GM23248 (cell line): ENCODE results near the gene CMIP. TPM values are rescaled to one million over a fixed set of nuclear protein-coding genes. Genes with fewer than 3 reads are reported as not detected.

Source experiments
- DNase-seq: peaks from one replicate; pipeline ENCODE4 v3.0.0-alpha.2; 2015
- H2AFZ ChIP-seq: fragments of 200-600 bp; sonication (generic); 2 replicates; pipeline ENCODE4 v1.6.1; 2016; ENCODE audit warnings: antibody characterized with exemption
- H3F3A ChIP-seq: fragments of 200-600 bp; sonication (generic); 2 replicates; pipeline ENCODE4 v1.6.1; 2016; ENCODE audit warnings: mild to moderate bottlenecking, antibody characterized with exemption, mixed run types; ENCODE audit not compliant: insufficient read depth
- H3K27ac ChIP-seq: fragments of 200-600 bp; sonication (generic); 2 replicates; pipeline ENCODE4 v1.5.1; 2016; ENCODE audit warnings: mild to moderate bottlenecking
- H3K27me3 ChIP-seq: fragments of 200-600 bp; sonication (generic); replicated peaks from 2 replicates; pipeline ENCODE4 v1.6.1; 2016; ENCODE audit warnings: mild to moderate bottlenecking; ENCODE audit not compliant: insufficient read depth
- H3K36me3 ChIP-seq: fragments of 200-600 bp; sonication (generic); 2 replicates; pipeline ENCODE4 v1.6.1; 2016; ENCODE audit warnings: low read depth, mild to moderate bottlenecking
- H3K4me1 ChIP-seq: fragments of 200-600 bp; sonication (generic); 2 replicates; pipeline ENCODE4 v1.6.1; 2016; ENCODE audit warnings: mild to moderate bottlenecking; ENCODE audit not compliant: insufficient read depth
- H3K4me2 ChIP-seq: fragments of 200-600 bp; sonication (generic); one replicate; pipeline ENCODE4 v1.6.1; 2016; ENCODE audit warnings: mild to moderate bottlenecking; ENCODE audit not compliant: unreplicated experiment
- H3K4me3 ChIP-seq: fragments of 200-600 bp; sonication (generic); 2 replicates; pipeline ENCODE4 v1.5.1; 2016; ENCODE audit warnings: mild to moderate bottlenecking
- H3K79me2 ChIP-seq: fragments of 200-600 bp; sonication (generic); 2 replicates; pipeline ENCODE4 v1.6.1; 2016; ENCODE audit warnings: mild to moderate bottlenecking; ENCODE audit not compliant: insufficient read depth
- H3K9ac ChIP-seq: fragments of 200-600 bp; sonication (generic); 2 replicates; pipeline ENCODE4 v1.6.1; 2016; ENCODE audit warnings: mild to moderate bottlenecking
- H3K9me2 ChIP-seq: fragments of 200-600 bp; sonication (generic); 2 replicates; pipeline ENCODE4 v1.6.1; 2016; ENCODE audit warnings: mixed run types, mild to moderate bottlenecking, moderate library complexity; ENCODE audit not compliant: insufficient read depth
- H3K9me3 ChIP-seq: fragments of 200-600 bp; sonication (generic); one replicate; pipeline ENCODE4 v1.6.1; 2017; ENCODE audit warnings: low read depth
- H4K20me1 ChIP-seq: fragments of 200-600 bp; sonication (generic); 2 replicates; pipeline ENCODE4 v1.6.0; 2016; ENCODE audit not compliant: insufficient read depth
- EZH2 ChIP-seq: fragments of 200-600 bp; sonication (generic); IDR thresholded peaks from 2 replicates; pipeline ENCODE4 v1.6.1; 2018; ENCODE audit warnings: antibody characterized with exemption, mild to moderate bottlenecking; ENCODE audit not compliant: insufficient read depth, poor library complexity, severe bottlenecking
- EZH2phosphoT487 ChIP-seq: fragments of 200-600 bp; sonication (generic); IDR thresholded peaks from 2 replicates; pipeline ENCODE4 v1.6.1; 2018; ENCODE audit warnings: antibody characterized with exemption, moderate library complexity, mild to moderate bottlenecking, low read depth; ENCODE audit not compliant: insufficient read depth
- WGBS, 2 experiments: methylation state at CpG; one replicate each; pipeline ENCODE4 v1.1.6; 2015 to 2017; ENCODE audit warnings: low lambda C conversion rate in 2 of 2, low coverage in 1 of 2; ENCODE audit errors: missing lambda C conversion rate in 2 of 2; 5-methylcytosine and 5-hydroxymethylcytosine counted together
- in situ Hi-C: fragments of 300-500 bp; cut with MboI; formaldehyde crosslinking; loops from 2 replicates; pipeline ENCODE4 v1.15.0; 2020
- polyA plus RNA-seq: library from polyadenylated mRNA; unstranded; fragments of >200 nt; fragmentation: Nextera tagmentation; extraction: Ambion mirVana; gene quantifications from 2 replicates; pipeline ENCODE4 v1.2.1, GENCODE V29; 2016
- total RNA-seq: library from RNA; depleted of rRNA; stranded (reverse); fragments of >200 nt; shearing (Covaris generic); gene quantifications from 2 replicates; pipeline ENCODE4 v1.2.3, GENCODE V29; 2014

CMIP gene
- total and polyA plus RNA-seq, 2 experiments from 2014 or later = 1.5 to 9.5 TPM

GRCh38 chr16:81473969-81474959, 29.7 kb downstream of the CMIP start:
- no peak overlapping the region for H2AFZ ChIP-seq
- TF ChIP-seq EZH2 = no peak
- TF ChIP-seq EZH2phosphoT487 = no peak
- no peaks in the 10 kb centered on the region for H3K9me2 ChIP-seq
- peaks cover 7% of the 10 kb centered on the region; the same call in 1 of the 2 replicates for H4K20me1 ChIP-seq
- H3K4me1 ChIP-seq = no peaks in the 10 kb centered on the region
- no peak overlapping the region for H3K9ac ChIP-seq
- no peak overlapping the region for H3K4me2 ChIP-seq
- in situ Hi-C loops = no loop called here
- peaks cover 7% of the 10 kb centered on the region; the same call in 1 of the 2 replicates for H3F3A ChIP-seq
- no peaks in the 10 kb centered on the region; the same call in 1 of the 2 replicates for H3K36me3 ChIP-seq
- no peaks in the 10 kb centered on the region for H3K9me3 ChIP-seq
- WGBS, 2 experiments = 85 to 88% methylated on average over 19 to 20 of the region's 20 CpGs
- no peak for DNase-seq
- H3K27me3 ChIP-seq = no peaks in the 10 kb centered on the region
- H3K27ac ChIP-seq = no peak overlapping the region
- H3K79me2 ChIP-seq = peaks cover 92% of the 10 kb centered on the region
- H3K4me3 ChIP-seq = no peak overlapping the region

GRCh38 chr16:81477697-81478693, 33.4 kb downstream of the CMIP start:
- no peaks in the 10 kb centered on the region for H3F3A ChIP-seq
- H3K79me2 ChIP-seq = peaks cover 93% of the 10 kb centered on the region
- no peak overlapping the region for H3K27ac ChIP-seq
- no peak overlapping the region for H3K4me3 ChIP-seq
- no peaks in the 10 kb centered on the region for H3K9me2 ChIP-seq
- TF ChIP-seq EZH2 (no peak), EZH2phosphoT487 (no peak)
- no peaks in the 10 kb centered on the region; the same call in 1 of the 2 replicates for H3K36me3 ChIP-seq
- in situ Hi-C loops = no loop called here
- 91 to 92% methylated on average over 18 of the region's 19 CpGs for WGBS, 2 experiments
- H3K4me1 ChIP-seq = peaks cover 10% of the 10 kb centered on the region
- no peaks in the 10 kb centered on the region for H3K9me3 ChIP-seq
- no peaks in the 10 kb centered on the region for H3K27me3 ChIP-seq
- H3K4me2 ChIP-seq = no peak overlapping the region
- no peak overlapping the region for H2AFZ ChIP-seq
- H3K9ac ChIP-seq = no peak overlapping the region
- no peak for DNase-seq
- H4K20me1 ChIP-seq = no peaks in the 10 kb centered on the region

- Histone ChIP-seq H3K79me2 (peaks cover 93% of the 10 kb centered on the region), H3K9ac (no peak overlapping the region), H3K9me2 (no peaks in the 10 kb centered on the region), H3K9me3 (no peaks in the 10 kb centered on the region), H3K4me1 (peaks cover 10% of the 10 kb centered on the region), H2AFZ (no peak overlapping the region), H4K20me1 (no peaks in the 10 kb centered on the region), H3K27ac (no peak overlapping the region), H3K4me3 (no peak overlapping the region), H3K4me2 (no peak overlapping the region), H3F3A (no peaks in the 10 kb centered on the region), H3K36me3 (no peaks in the 10 kb centered on the region; the same call in 1 of the 2 replicates), H3K27me3 (no peaks in the 10 kb centered on the region)
- TF ChIP-seq EZH2 (no peak), EZH2phosphoT487 (no peak)
- no peak for DNase-seq
- 87 to 88% methylated on average over 13 of the region's 13 CpGs for WGBS, 2 experiments
- in situ Hi-C loops = no loop called here
Observed at GRCh38 chr16:81478876-81479511, 34.4 kb downstream of the CMIP start.
